HepG2 (cell line): ENCODE measurements around the gene TNIP1. TPM values are rescaled to one million over a fixed set of nuclear protein-coding genes. Genes with fewer than 3 reads are reported as not detected.
A peak's percentile ranks its signal among the peaks of the same experiment; 100 is the strongest.

ENCODE experiments used
- CBFB ChIP-seq: sonication (generic); formaldehyde crosslinking; IDR thresholded peaks from 2 replicates; pipeline ENCODE4 v1.4.0; 2020; ENCODE audit warnings: missing genetic modification reagents
- FOXA3 ChIP-seq: IDR thresholded peaks from 2 replicates; pipeline ENCODE4 v1.6.1; 2016; ENCODE audit warnings: missing genetic modification reagents, missing compliant biosample characterization
- FOXC1 ChIP-seq: sonication (generic); formaldehyde crosslinking; IDR thresholded peaks from 2 replicates; pipeline ENCODE4 v1.8.0; 2022; ENCODE audit warnings: mild to moderate bottlenecking, missing genetic modification reagents, borderline replicate concordance
- HDAC2 ChIP-seq: sonication (generic); formaldehyde crosslinking; IDR thresholded peaks from 2 replicates; pipeline ENCODE4 v1.4.0; 2020; ENCODE audit warnings: missing genetic modification reagents
- HNRNPK ChIP-seq: fragments of 200-400 bp; formaldehyde crosslinking; IDR thresholded peaks from 2 replicates; pipeline ENCODE4 v1.6.1; 2018; ENCODE audit warnings: low read length, low read depth, moderate library complexity, mild to moderate bottlenecking; ENCODE audit not compliant: poor library complexity, severe bottlenecking
- IRF2 ChIP-seq: IDR thresholded peaks from 2 replicates; pipeline ENCODE4 v1.6.1; 2018; ENCODE audit warnings: missing genetic modification reagents, missing compliant biosample characterization
- KDM1A ChIP-seq: IDR thresholded peaks from 2 replicates; pipeline ENCODE4 v1.6.1; 2016; ENCODE audit warnings: missing compliant biosample characterization
- KLF16 ChIP-seq, 2 experiments: sonication (generic) in 1 of 2; formaldehyde crosslinking in 1 of 2; IDR thresholded peaks; 2 replicates each; pipeline versions ENCODE4 v1.6.1 to v1.8.0; 2016 to 2023; ENCODE audit warnings: missing genetic modification reagents in 2 of 2, missing compliant biosample characterization in 1 of 2
- MIER3 ChIP-seq: IDR thresholded peaks from 2 replicates; pipeline ENCODE4 v1.6.1; 2016; ENCODE audit warnings: missing compliant biosample characterization, borderline replicate concordance
- MXD4 ChIP-seq: IDR thresholded peaks from 2 replicates; pipeline ENCODE4 v1.6.1; 2016; ENCODE audit warnings: mild to moderate bottlenecking, missing biosample characterization, missing genetic modification reagents
- NFE2L2 ChIP-seq: fragments of 150-350 bp; IDR thresholded peaks from 2 replicates; pipeline ENCODE4 v1.6.1; 2014; ENCODE audit warnings: low read length
- NR2F1 ChIP-seq, 2 experiments: fragments of 450-650 bp in 1 of 2; formaldehyde crosslinking in 1 of 2; IDR thresholded peaks; 2 replicates each; pipeline versions ENCODE4 v1.5.0 to v1.6.1; 2016 to 2020; ENCODE audit warnings: mild to moderate bottlenecking in 1 of 2, missing compliant biosample characterization in 1 of 2, missing genetic modification reagents in 1 of 2, moderate library complexity in 1 of 2
- TEAD3 ChIP-seq: optimal IDR thresholded peaks from 2 replicates; pipeline ENCODE3; 2016; ENCODE audit warnings: borderline replicate concordance
- TMF1 ChIP-seq: sonication (generic); formaldehyde crosslinking; IDR thresholded peaks from 2 replicates; pipeline ENCODE4 v1.8.1; 2022; ENCODE audit warnings: low read depth, missing genetic modification reagents
- ZNF589 ChIP-seq: sonication (generic); formaldehyde crosslinking; conservative IDR thresholded peaks from 2 replicates; pipeline ENCODE4 v1.8.0; 2022; ENCODE audit warnings: mild to moderate bottlenecking, moderate library complexity, missing genetic modification reagents
- ZNF737 ChIP-seq: sonication (generic); formaldehyde crosslinking; IDR thresholded peaks from 2 replicates; pipeline ENCODE4 v1.5.0; 2020; ENCODE audit warnings: missing genetic modification reagents, mild to moderate bottlenecking, borderline replicate concordance
- ZZZ3 ChIP-seq: sonication (generic); formaldehyde crosslinking; IDR thresholded peaks from 2 replicates; pipeline ENCODE4 v1.4.0; 2020; ENCODE audit warnings: missing genetic modification reagents, mild to moderate bottlenecking, borderline replicate concordance
- polyA plus RNA-seq, 8 experiments: library from polyadenylated mRNA; depleted of rRNA in 3 of 8; stranded (reverse) in 7 of 8; unstranded in 1 of 8; fragments of >200 nt; fragmentation: Illumina TruSeq in 4 of 8; extraction: Trizol in 4 of 8; gene quantifications; 2 replicates each; pipeline versions ENCODE4 v1.2.1 to v1.2.3, GENCODE V29; 2011 to 2016; ENCODE audit warnings: low read depth in 4 of 8, missing spikeins in 1 of 8, mixed read lengths in 1 of 8; ENCODE audit not compliant: insufficient read depth in 1 of 8
- total RNA-seq, 5 experiments: library from RNA; depleted of rRNA; stranded (reverse); fragments of >200 nt; fragmentation: Illumina TruSeq; extraction: Trizol; gene quantifications; 2 replicates each; pipeline ENCODE4 v1.2.3, GENCODE V29; 2016; ENCODE audit warnings: low read depth in 1 of 5
- TF ChIP-seq, protein P1 (sequence below): sonication (generic); formaldehyde crosslinking; IDR thresholded peaks from 2 replicates; pipeline ENCODE4 v1.4.0; 2020; ENCODE audit warnings: missing genetic modification reagents
- TF ChIP-seq, protein P2 (sequence below): sonication (generic); formaldehyde crosslinking; IDR thresholded peaks from 2 replicates; pipeline ENCODE4 v1.5.1; 2020; ENCODE audit warnings: mild to moderate bottlenecking, missing genetic modification reagents, moderate library complexity
- TF ChIP-seq, protein P3 (sequence below): sonication (generic); formaldehyde crosslinking; IDR thresholded peaks from 2 replicates; pipeline ENCODE4 v1.5.0; 2020; ENCODE audit warnings: mild to moderate bottlenecking, missing genetic modification reagents
- TF ChIP-seq, protein P4 (sequence below): IDR thresholded peaks from 2 replicates; pipeline ENCODE4 v1.6.1; 2016

TNIP1 gene
- total and polyA plus RNA-seq, 2 of the 13 experiments (the other 11 are each of a cell fraction or from before 2014, with no cell fraction given): 26.2 to 45.9 TPM

DNA sequence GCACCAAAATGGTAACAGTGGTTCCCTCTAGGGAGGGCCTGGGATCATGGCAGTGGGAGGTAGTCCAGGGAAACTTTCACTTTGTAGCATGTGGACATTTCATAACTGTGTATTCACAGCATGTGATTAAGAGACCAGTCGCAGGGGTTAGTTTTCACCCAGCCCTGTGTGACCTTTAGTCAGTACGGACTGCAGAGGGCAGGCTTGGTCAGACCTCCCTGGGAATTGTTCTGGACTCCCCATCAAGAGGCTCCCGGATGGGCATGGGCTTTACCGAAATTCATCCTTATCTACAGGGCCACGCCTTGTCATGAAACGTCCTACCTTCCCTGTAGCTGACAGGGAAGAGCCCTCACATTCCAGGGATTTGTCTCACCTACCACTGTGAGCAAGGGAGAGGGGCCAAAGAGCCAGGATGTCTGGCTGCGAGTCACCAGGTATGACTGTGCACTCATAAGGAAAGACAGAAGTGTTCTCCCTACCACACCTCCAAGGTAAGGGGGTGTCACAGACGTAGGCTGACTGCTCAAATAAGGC lies 40.6 kb downstream of the TNIP1 start (continued):
- TF ChIP-seq KLF16 (CRISPR knock-in tag; IDR thresholded peaks at IDR 0.05): 0 out of 4 replicates have a peak, but pooled peaks of 1 of the 2 experiments have one; percentile 45
- TF ChIP-seq ZZZ3 (CRISPR knock-in tag): no peak
- peak; percentile 21; the same call in 1 of the 2 replicates for TF ChIP-seq FOXC1 (CRISPR knock-in tag)
- TF ChIP-seq, protein P1, sequence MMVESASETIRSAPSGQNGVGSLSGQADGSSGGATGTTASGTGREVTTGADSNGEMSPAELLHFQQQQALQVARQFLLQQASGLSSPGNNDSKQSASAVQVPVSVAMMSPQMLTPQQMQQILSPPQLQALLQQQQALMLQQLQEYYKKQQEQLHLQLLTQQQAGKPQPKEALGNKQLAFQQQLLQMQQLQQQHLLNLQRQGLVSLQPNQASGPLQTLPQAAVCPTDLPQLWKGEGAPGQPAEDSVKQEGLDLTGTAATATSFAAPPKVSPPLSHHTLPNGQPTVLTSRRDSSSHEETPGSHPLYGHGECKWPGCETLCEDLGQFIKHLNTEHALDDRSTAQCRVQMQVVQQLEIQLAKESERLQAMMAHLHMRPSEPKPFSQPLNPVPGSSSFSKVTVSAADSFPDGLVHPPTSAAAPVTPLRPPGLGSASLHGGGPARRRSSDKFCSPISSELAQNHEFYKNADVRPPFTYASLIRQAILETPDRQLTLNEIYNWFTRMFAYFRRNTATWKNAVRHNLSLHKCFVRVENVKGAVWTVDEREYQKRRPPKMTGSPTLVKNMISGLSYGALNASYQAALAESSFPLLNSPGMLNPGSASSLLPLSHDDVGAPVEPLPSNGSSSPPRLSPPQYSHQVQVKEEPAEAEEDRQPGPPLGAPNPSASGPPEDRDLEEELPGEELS (CRISPR knock-in tag): 0 out of 2 replicates have a peak, but pooled peaks have one; percentile 13
- TF ChIP-seq, protein P2, sequence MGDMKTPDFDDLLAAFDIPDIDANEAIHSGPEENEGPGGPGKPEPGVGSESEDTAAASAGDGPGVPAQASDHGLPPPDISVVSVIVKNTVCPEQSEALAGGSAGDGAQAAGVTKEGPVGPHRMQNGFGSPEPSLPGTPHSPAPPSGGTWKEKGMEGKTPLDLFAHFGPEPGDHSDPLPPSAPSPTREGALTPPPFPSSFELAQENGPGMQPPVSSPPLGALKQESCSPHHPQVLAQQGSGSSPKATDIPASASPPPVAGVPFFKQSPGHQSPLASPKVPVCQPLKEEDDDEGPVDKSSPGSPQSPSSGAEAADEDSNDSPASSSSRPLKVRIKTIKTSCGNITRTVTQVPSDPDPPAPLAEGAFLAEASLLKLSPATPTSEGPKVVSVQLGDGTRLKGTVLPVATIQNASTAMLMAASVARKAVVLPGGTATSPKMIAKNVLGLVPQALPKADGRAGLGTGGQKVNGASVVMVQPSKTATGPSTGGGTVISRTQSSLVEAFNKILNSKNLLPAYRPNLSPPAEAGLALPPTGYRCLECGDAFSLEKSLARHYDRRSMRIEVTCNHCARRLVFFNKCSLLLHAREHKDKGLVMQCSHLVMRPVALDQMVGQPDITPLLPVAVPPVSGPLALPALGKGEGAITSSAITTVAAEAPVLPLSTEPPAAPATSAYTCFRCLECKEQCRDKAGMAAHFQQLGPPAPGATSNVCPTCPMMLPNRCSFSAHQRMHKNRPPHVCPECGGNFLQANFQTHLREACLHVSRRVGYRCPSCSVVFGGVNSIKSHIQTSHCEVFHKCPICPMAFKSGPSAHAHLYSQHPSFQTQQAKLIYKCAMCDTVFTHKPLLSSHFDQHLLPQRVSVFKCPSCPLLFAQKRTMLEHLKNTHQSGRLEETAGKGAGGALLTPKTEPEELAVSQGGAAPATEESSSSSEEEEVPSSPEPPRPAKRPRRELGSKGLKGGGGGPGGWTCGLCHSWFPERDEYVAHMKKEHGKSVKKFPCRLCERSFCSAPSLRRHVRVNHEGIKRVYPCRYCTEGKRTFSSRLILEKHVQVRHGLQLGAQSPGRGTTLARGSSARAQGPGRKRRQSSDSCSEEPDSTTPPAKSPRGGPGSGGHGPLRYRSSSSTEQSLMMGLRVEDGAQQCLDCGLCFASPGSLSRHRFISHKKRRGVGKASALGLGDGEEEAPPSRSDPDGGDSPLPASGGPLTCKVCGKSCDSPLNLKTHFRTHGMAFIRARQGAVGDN: peak; percentile 33; the same call in 1 of the 2 replicates
- TF ChIP-seq CBFB (CRISPR knock-in tag): no peak
- peak; percentile 18; the same call in 1 of the 2 replicates for TF ChIP-seq NFE2L2
- TF ChIP-seq IRF2 (CRISPR knock-in tag): peak; percentile 55; the same call in 1 of the 2 replicates
- peak; percentile 34 for TF ChIP-seq HDAC2
- TF ChIP-seq NR2F1 (CRISPR knock-in tag; IDR thresholded peaks at IDR 0.05): peak; percentile 41 to 64; a peak in 3 of 4 replicates
- TF ChIP-seq KDM1A (CRISPR knock-in tag): no peak
- no peak for TF ChIP-seq ZNF589 (CRISPR knock-in tag)
- TF ChIP-seq, protein P3, sequence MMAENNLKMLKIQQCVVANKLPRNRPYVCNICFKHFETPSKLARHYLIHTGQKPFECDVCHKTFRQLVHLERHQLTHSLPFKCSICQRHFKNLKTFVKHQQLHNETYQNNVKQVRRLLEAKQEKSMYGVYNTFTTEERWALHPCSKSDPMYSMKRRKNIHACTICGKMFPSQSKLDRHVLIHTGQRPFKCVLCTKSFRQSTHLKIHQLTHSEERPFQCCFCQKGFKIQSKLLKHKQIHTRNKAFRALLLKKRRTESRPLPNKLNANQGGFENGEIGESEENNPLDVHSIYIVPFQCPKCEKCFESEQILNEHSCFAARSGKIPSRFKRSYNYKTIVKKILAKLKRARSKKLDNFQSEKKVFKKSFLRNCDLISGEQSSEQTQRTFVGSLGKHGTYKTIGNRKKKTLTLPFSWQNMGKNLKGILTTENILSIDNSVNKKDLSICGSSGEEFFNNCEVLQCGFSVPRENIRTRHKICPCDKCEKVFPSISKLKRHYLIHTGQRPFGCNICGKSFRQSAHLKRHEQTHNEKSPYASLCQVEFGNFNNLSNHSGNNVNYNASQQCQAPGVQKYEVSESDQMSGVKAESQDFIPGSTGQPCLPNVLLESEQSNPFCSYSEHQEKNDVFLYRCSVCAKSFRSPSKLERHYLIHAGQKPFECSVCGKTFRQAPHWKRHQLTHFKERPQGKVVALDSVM (CRISPR knock-in tag): no peak
- peak; percentile 60 for TF ChIP-seq FOXA3 (CRISPR knock-in tag)
- 0 out of 2 replicates have a peak, but pooled peaks have one; percentile 14 for TF ChIP-seq MIER3 (CRISPR knock-in tag)
- no peak for TF ChIP-seq HNRNPK
- TF ChIP-seq MXD4 (CRISPR knock-in tag): 0 out of 2 replicates have a peak, but pooled peaks have one; percentile 42
- no peak for TF ChIP-seq ZNF737 (CRISPR knock-in tag)
- TF ChIP-seq, protein P4, sequence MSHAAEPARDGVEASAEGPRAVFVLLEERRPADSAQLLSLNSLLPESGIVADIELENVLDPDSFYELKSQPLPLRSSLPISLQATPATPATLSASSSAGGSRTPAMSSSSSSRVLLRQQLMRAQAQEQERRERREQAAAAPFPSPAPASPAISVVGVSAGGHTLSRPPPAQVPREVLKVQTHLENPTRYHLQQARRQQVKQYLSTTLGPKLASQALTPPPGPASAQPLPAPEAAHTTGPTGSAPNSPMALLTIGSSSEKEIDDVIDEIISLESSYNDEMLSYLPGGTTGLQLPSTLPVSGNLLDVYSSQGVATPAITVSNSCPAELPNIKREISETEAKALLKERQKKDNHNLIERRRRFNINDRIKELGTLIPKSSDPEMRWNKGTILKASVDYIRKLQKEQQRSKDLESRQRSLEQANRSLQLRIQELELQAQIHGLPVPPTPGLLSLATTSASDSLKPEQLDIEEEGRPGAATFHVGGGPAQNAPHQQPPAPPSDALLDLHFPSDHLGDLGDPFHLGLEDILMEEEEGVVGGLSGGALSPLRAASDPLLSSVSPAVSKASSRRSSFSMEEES (CRISPR knock-in tag): peak; percentile 87
- peak; percentile 69 for TF ChIP-seq TEAD3
- TF ChIP-seq TMF1: no peak
